ENCODE measurements around the gene NGB. TPM values are rescaled to one million over a fixed set of nuclear protein-coding genes. Genes with fewer than 3 reads are reported as not detected.

NGB gene
- total and polyA plus RNA-seq, 2 donors (not counting 1 experiment from before 2014, with no cell fraction given), result not detected

DNA sequence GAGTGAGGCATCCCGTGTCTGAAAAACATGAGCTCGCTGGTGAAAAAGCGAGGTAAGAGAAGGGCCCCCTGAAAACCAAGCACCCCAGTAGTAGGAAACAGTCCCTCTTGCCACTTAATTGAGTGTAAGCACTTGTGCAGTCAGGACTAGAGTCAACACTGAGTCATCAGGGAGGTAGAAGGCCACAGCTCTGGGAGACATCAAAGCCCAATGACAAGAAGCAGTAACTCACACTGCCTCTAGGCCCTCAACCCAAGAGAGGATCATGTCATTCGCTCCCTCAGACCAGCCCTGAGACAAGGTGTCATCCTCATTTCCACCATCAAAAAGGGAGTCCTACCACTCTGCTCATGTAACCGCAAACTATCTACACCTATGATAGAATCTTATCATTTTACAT lies 31.9 kb upstream of the NGB start:
- H3K9me3 ChIP-seq (ENCODE audit: control extremely low read depth in 1 of 3, control insufficient read depth in 2 of 3, insufficient read depth in 1 of 3, low read length in 2 of 3), result no peaks in the 10 kb centered on the region
- DNase-seq, result no peak
- POLR2A ChIA-PET, result no interaction called here
- ATAC-seq (ENCODE audit: low read depth), result no peak
- no peak overlapping the region for H3K27ac ChIP-seq (ENCODE audit: low read length in 2 of 2)
- H3K4me1 Mint-ChIP-seq, result peaks cover 4% of the 10 kb centered on the region
- no peak overlapping the region for H3K9ac ChIP-seq (ENCODE audit: low read length)
- no peak overlapping the region for H3K4me2 ChIP-seq (replicated peaks; ENCODE audit: low read depth, low read length, poor library complexity, severe bottlenecking)
- no peaks in the 10 kb centered on the region for H3K27me3 ChIP-seq (replicated peaks in 1 of 4; ENCODE audit: control extremely low read depth in 1 of 4, control insufficient read depth in 3 of 4, insufficient read depth in 4 of 4, low read length in 3 of 4)
- TF ChIP-seq, protein P1, sequence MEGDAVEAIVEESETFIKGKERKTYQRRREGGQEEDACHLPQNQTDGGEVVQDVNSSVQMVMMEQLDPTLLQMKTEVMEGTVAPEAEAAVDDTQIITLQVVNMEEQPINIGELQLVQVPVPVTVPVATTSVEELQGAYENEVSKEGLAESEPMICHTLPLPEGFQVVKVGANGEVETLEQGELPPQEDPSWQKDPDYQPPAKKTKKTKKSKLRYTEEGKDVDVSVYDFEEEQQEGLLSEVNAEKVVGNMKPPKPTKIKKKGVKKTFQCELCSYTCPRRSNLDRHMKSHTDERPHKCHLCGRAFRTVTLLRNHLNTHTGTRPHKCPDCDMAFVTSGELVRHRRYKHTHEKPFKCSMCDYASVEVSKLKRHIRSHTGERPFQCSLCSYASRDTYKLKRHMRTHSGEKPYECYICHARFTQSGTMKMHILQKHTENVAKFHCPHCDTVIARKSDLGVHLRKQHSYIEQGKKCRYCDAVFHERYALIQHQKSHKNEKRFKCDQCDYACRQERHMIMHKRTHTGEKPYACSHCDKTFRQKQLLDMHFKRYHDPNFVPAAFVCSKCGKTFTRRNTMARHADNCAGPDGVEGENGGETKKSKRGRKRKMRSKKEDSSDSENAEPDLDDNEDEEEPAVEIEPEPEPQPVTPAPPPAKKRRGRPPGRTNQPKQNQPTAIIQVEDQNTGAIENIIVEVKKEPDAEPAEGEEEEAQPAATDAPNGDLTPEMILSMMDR (IDR thresholded peaks at IDR 0.05), result no peak
- no peak for TF ChIP-seq EZH2 (IDR thresholded peaks at IDR 0.05; ENCODE audit: borderline replicate concordance, insufficient read depth, low read depth, low read length, poor library complexity, severe bottlenecking)
- H3K27me3 Mint-ChIP-seq, result no peaks in the 10 kb centered on the region
- H3K4me3 Mint-ChIP-seq, result no peak overlapping the region
- H3K4me1 ChIP-seq (ENCODE audit: control insufficient read depth in 2 of 2, insufficient read depth in 2 of 2, low read length in 2 of 2), result peaks cover 0 to 6% of the 10 kb centered on the region in 2 donors
- intact Hi-C loops (cut with micrococcal nuclease), result no loop called here
- H3K4me3 ChIP-seq (ENCODE audit: control extremely low read depth in 1 of 5, extremely low read depth in 1 of 5, insufficient read depth in 1 of 5, low read depth in 2 of 5, low read length in 4 of 5), result no peak overlapping the region
- no peaks in the 10 kb centered on the region for H3K79me2 ChIP-seq (ENCODE audit: control insufficient read depth, insufficient read depth, low read length)
- WGBS (ENCODE audit: insufficient coverage), result 86% methylated on average over 2 of the region's 5 CpGs
- H3K27ac Mint-ChIP-seq, result no peak overlapping the region
- no peaks in the 10 kb centered on the region for H3K9me3 Mint-ChIP-seq (ENCODE audit: insufficient read depth)
- CTCF ChIA-PET, result interaction anchor here (1.9 to 7.4 kb wide), 3 partner anchors 12 to 248 kb away, joined by 9 to 122 read pairs (median 56); no protein-coding TSS in a partner anchor
- H3K36me3 ChIP-seq (replicated peaks in 1 of 2; ENCODE audit: control extremely low read depth in 1 of 2, control insufficient read depth in 1 of 2, extremely low read depth in 1 of 2, insufficient read depth in 2 of 2, low read length in 1 of 2), result peaks cover 0 to 6% of the 10 kb centered on the region in 2 experiments
- no peaks in the 10 kb centered on the region for H4K20me1 ChIP-seq (ENCODE audit: control insufficient read depth, insufficient read depth, low read length, poor library complexity, severe bottlenecking)
- H2AFZ ChIP-seq (ENCODE audit: insufficient read depth, low read depth, low read length, poor library complexity, severe bottlenecking), result no peak overlapping the region

DNA sequence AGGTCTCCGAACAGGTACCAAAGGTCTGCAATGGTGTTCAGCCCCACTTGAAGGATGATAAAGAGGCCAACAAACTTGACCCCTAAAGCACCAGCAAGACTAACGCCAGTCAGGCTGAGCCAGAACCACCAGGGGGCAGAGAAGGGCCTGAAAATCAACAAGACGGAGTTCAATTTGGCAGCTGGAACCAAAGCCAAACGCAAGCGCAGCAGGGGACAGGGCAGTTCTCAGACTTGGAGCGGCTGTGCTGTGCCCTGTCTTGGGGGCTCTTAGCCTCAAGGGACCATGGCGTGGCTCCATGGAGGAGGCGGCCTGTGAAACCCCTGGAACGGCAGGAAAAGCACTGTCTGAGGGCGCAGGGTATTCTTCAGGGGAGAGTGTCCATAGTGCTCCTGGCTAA lies 30.1 kb upstream of the NGB start:
- Histone ChIP-seq H4K20me1 (ENCODE audit: control insufficient read depth, insufficient read depth, low read length, poor library complexity, severe bottlenecking) (no peaks in the 10 kb centered on the region), H3K9me3 (ENCODE audit: control extremely low read depth in 1 of 3, control insufficient read depth in 2 of 3, insufficient read depth in 1 of 3, low read length in 2 of 3) (no peaks in the 10 kb centered on the region), H3K4me1 (ENCODE audit: control insufficient read depth in 2 of 2, insufficient read depth in 2 of 2, low read length in 2 of 2) (no peaks in the 10 kb centered on the region), H3K9ac (ENCODE audit: low read length) (no peak overlapping the region), H2AFZ (ENCODE audit: insufficient read depth, low read depth, low read length, poor library complexity, severe bottlenecking) (peak overlapping the region; percentile 24), H3K4me3 (ENCODE audit: control extremely low read depth in 1 of 5, extremely low read depth in 1 of 5, insufficient read depth in 1 of 5, low read depth in 2 of 5, low read length in 4 of 5) (no peak overlapping the region), H3K27me3 (replicated peaks in 1 of 4; ENCODE audit: control extremely low read depth in 1 of 4, control insufficient read depth in 3 of 4, insufficient read depth in 4 of 4, low read length in 3 of 4) (no peaks in the 10 kb centered on the region), H3K27ac (ENCODE audit: low read length in 2 of 2) (no peak overlapping the region), H3K36me3 (replicated peaks in 1 of 2; ENCODE audit: control extremely low read depth in 1 of 2, control insufficient read depth in 1 of 2, extremely low read depth in 1 of 2, insufficient read depth in 2 of 2, low read length in 1 of 2) (peaks cover 0 to 6% of the 10 kb centered on the region in 2 experiments), H3K4me2 (replicated peaks; ENCODE audit: low read depth, low read length, poor library complexity, severe bottlenecking) (no peak overlapping the region), H3K79me2 (ENCODE audit: control insufficient read depth, insufficient read depth, low read length) (no peaks in the 10 kb centered on the region)
- peak; percentile 77 for DNase-seq
- no peak for TF ChIP-seq EZH2 (IDR thresholded peaks at IDR 0.05; ENCODE audit: borderline replicate concordance, insufficient read depth, low read depth, low read length, poor library complexity, severe bottlenecking)
- TF ChIP-seq, protein P1 (IDR thresholded peaks at IDR 0.05), result peak; percentile 74
- H3K4me3 Mint-ChIP-seq, result no peak overlapping the region
- peak; percentile 56 for ATAC-seq (ENCODE audit: low read depth)
- no peak overlapping the region for H3K27ac Mint-ChIP-seq
- 57% methylated on average over 9 of the region's 10 CpGs for WGBS (ENCODE audit: insufficient coverage)
- H3K9me3 Mint-ChIP-seq (ENCODE audit: insufficient read depth), result no peaks in the 10 kb centered on the region
- H3K4me1 Mint-ChIP-seq, result peaks cover 2% of the 10 kb centered on the region
- intact Hi-C loops (cut with micrococcal nuclease), result loop anchor here (1.0 kb wide), 2 partner anchors 15 to 250 kb away; no protein-coding TSS in a partner anchor
- no peaks in the 10 kb centered on the region for H3K27me3 Mint-ChIP-seq
- CTCF ChIA-PET, result interaction anchor here (0.6 to 7.4 kb wide), 21 partner anchors 8 to 388 kb away, joined by 3 to 122 read pairs (median 4); partner anchors contain the start of genes AHSA1, GSTZ1, POMT2 and SAMD15
- POLR2A ChIA-PET, result no interaction called here

Data from B cell (primary cell).